ENCODE data around the gene HLA-DRB1. TPM values are rescaled to one million over a fixed set of nuclear protein-coding genes. Genes with fewer than 3 reads are reported as not detected.
"Not testable (repeated sequence)": the region's sequence is repeated elsewhere in the genome, so short reads cannot be mapped to it uniquely, and the experiment has no call there.

The HLA-DRB1 gene
- total RNA-seq, 3 donors from 2014 or later (not counting 1 experiment from before 2014, with no cell fraction given): 42.8 to 123 (median 53.9) TPM

- Histone ChIP-seq H3K9me3 (ENCODE audit: control insufficient read depth, insufficient read depth, low read length) (no peaks in the 10 kb centered on the region), H3K36me3 (ENCODE audit: control insufficient read depth, insufficient read depth, low read length) (no peaks in the 10 kb centered on the region), H3K27ac (ENCODE audit: low read length) (no peak overlapping the region), H3K4me1 (ENCODE audit: control insufficient read depth, insufficient read depth, low read length) (no peaks in the 10 kb centered on the region), H3K27me3 (ENCODE audit: control insufficient read depth, insufficient read depth, low read length) (no peaks in the 10 kb centered on the region), H3K4me3 (ENCODE audit: low read length) (no peak overlapping the region)
- DNase-seq (no peak), ATAC-seq (no peak)
- H3K27me3 Mint-ChIP-seq (ENCODE audit: low read depth in 2 of 2): peaks cover 3 to 9% of the 10 kb centered on the region in 2 donors
- no peaks in the 10 kb centered on the region for H3K9me3 Mint-ChIP-seq
- H3K4me3 Mint-ChIP-seq: no peak overlapping the region
- intact Hi-C loops (cut with micrococcal nuclease): no loop called here
- no peaks in the 10 kb centered on the region for H3K36me3 Mint-ChIP-seq
- peaks cover 0 to 8% of the 10 kb centered on the region in 2 donors for H3K4me1 Mint-ChIP-seq
- no peak overlapping the region for H3K27ac Mint-ChIP-seq
- TF ChIP-seq CTCF (IDR thresholded peaks at IDR 0.05): no peak
Measured at GRCh38 chr6:32597024-32597423, 7.4 kb upstream of the HLA-DRB1 start.

- H3K27ac ChIP-seq (ENCODE audit: low read length); H3K4me3 ChIP-seq (ENCODE audit: low read length); ATAC-seq; H3K27me3 ChIP-seq (ENCODE audit: control insufficient read depth, insufficient read depth, low read length); H3K36me3 ChIP-seq (ENCODE audit: control insufficient read depth, insufficient read depth, low read length); H3K27ac Mint-ChIP-seq; H3K4me3 Mint-ChIP-seq; H3K27me3 Mint-ChIP-seq (ENCODE audit: low read depth in 2 of 2); H3K9me3 Mint-ChIP-seq; intact Hi-C loops (cut with micrococcal nuclease); H3K9me3 ChIP-seq (ENCODE audit: control insufficient read depth, insufficient read depth, low read length); H3K36me3 Mint-ChIP-seq; H3K4me1 ChIP-seq (ENCODE audit: control insufficient read depth, insufficient read depth, low read length); DNase-seq: not testable (repeated sequence)
- WGBS (ENCODE audit: insufficient coverage): no CpG with 5 or more reads among the region's 10 CpGs
- H3K4me1 Mint-ChIP-seq: peaks cover 32 to 37% of the 10 kb centered on the region in 2 donors
Measured at GRCh38 chr6:32590713-32591112, 1.1 kb upstream of the HLA-DRB1 start.

GRCh38 chr6:32588156-32588555 lies 1.5 kb downstream of the HLA-DRB1 start:
- no peaks in the 10 kb centered on the region for H3K27me3 ChIP-seq (ENCODE audit: control insufficient read depth, insufficient read depth, low read length)
- no peak for ATAC-seq
- peaks cover 6% of the 10 kb centered on the region in 2 donors for H3K27me3 Mint-ChIP-seq (ENCODE audit: low read depth in 2 of 2)
- H3K27ac Mint-ChIP-seq: peak overlapping the region in 1 of 2 donors; percentile 87
- no peak for DNase-seq
- whole genome bisulfite sequencing (ENCODE audit: insufficient coverage): 83% methylated on average over 1 of the region's 2 CpGs
- H3K4me3 Mint-ChIP-seq: peak overlapping the region; percentile 42
- H3K4me1 ChIP-seq (ENCODE audit: control insufficient read depth, insufficient read depth, low read length): no peaks in the 10 kb centered on the region
- H3K27ac ChIP-seq (ENCODE audit: low read length): peak overlapping the region; percentile 53
- no peaks in the 10 kb centered on the region for H3K36me3 Mint-ChIP-seq
- H3K9me3 ChIP-seq (ENCODE audit: control insufficient read depth, insufficient read depth, low read length): no peaks in the 10 kb centered on the region
- no peaks in the 10 kb centered on the region for H3K36me3 ChIP-seq (ENCODE audit: control insufficient read depth, insufficient read depth, low read length)
- H3K4me3 ChIP-seq (ENCODE audit: low read length): peak overlapping the region; percentile 36
- no peaks in the 10 kb centered on the region for H3K9me3 Mint-ChIP-seq
- intact Hi-C loops (cut with micrococcal nuclease): loop anchor here (1.0 kb wide), 1 partner anchor 59 kb away; no protein-coding TSS in a partner anchor
- H3K4me1 Mint-ChIP-seq: peaks cover 50 to 60% of the 10 kb centered on the region in 2 donors
- no peak for TF ChIP-seq CTCF (IDR thresholded peaks at IDR 0.05)

- Histone ChIP-seq H3K27me3 (ENCODE audit: control insufficient read depth, insufficient read depth, low read length) (no peaks in the 10 kb centered on the region), H3K4me3 (ENCODE audit: low read length) (no peak overlapping the region), H3K27ac (ENCODE audit: low read length) (no peak overlapping the region), H3K36me3 (ENCODE audit: control insufficient read depth, insufficient read depth, low read length) (no peaks in the 10 kb centered on the region), H3K4me1 (ENCODE audit: control insufficient read depth, insufficient read depth, low read length) (no peaks in the 10 kb centered on the region), H3K9me3 (ENCODE audit: control insufficient read depth, insufficient read depth, low read length) (no peaks in the 10 kb centered on the region)
- Mint-ChIP-seq H3K27me3 (ENCODE audit: low read depth in 2 of 2) (peaks cover 0 to 6% of the 10 kb centered on the region in 2 donors), H3K4me1 (peaks cover 52 to 72% of the 10 kb centered on the region in 2 donors), H3K36me3 (no peaks in the 10 kb centered on the region), H3K9me3 (no peaks in the 10 kb centered on the region), H3K27ac (peak overlapping the region; percentile 84 to 99), H3K4me3 (peak overlapping the region; percentile 94)
- TF ChIP-seq CTCF (IDR thresholded peaks at IDR 0.05): no peak
- ATAC-seq: peak in 2 of 3 donors; percentile 3 to 5
- intact Hi-C loops (cut with micrococcal nuclease): no loop called here
- WGBS (ENCODE audit: insufficient coverage): 8% methylated on average over 2 of the region's 2 CpGs
- DNase-seq: no peak
Measured at GRCh38 chr6:32583527-32583898, 6.1 kb downstream of the HLA-DRB1 start.

All from natural killer cell (primary cell).